Caco-2 (cell line): ENCODE results near the gene CCR2. TPM values are rescaled to one million over a fixed set of nuclear protein-coding genes. Genes with fewer than 3 reads are reported as not detected.

Experiments
- BruUV-seq: library from RNA; stranded (reverse); fragments of 400-500 nt; replicated peaks from 2 replicates; lab custom pipeline; 2021; lab: Mats Ljungman, UMichigan
- CTCF ChIA-PET: fragments of 300-600 bp; sonication (Branson Sonifier 250); formaldehyde crosslinking; loops from one replicate; lab custom pipeline; 2022; ENCODE audit warnings: antibody characterized with exemption; lab: Charles Lee
- POLR2A ChIA-PET: fragments of 300-600 bp; sonication (Branson Sonifier 250); formaldehyde crosslinking; loops from one replicate; lab custom pipeline; 2022; ENCODE audit warnings: antibody characterized with exemption; lab: Charles Lee
- DNase-seq, 2 experiments: peaks; one replicate each; pipeline versions ENCODE4 v3.0.0 to v3.0.0-alpha.2; 2020 to 2022
- H3K27me3 ChIP-seq: replicated peaks from 2 replicates; pipeline ENCODE4 v1.6.0; 2011; ENCODE audit warnings: low read length; ENCODE audit not compliant: control insufficient read depth, insufficient read depth
- H3K36me3 ChIP-seq: 2 replicates; pipeline ENCODE4 v1.5.1; 2011; ENCODE audit warnings: low read length; ENCODE audit not compliant: control insufficient read depth, insufficient read depth
- H3K4me1 ChIP-seq: fragments of 250-450 bp; sonication (Bioruptor Pico); 2 replicates; pipeline ENCODE4 v1.5.1; 2020; ENCODE audit warnings: mild to moderate bottlenecking
- H3K4me3 ChIP-seq: 2 replicates; pipeline ENCODE4 v1.5.1; 2011; ENCODE audit warnings: low read depth, mild to moderate bottlenecking, control low read depth, low read length
- H3K9me3 ChIP-seq: fragments of 250-450 bp; sonication (Bioruptor Pico); 2 replicates; pipeline ENCODE4 v1.5.1; 2020; ENCODE audit warnings: mild to moderate bottlenecking, moderate library complexity
- H3K27ac Mint-ChIP-seq: one replicate; pipeline ENCODE4 v1.8.0; 2022; ENCODE audit warnings: mixed read lengths; ENCODE audit not compliant: unreplicated experiment
- H3K27me3 Mint-ChIP-seq: one replicate; pipeline ENCODE4 v1.8.0; 2022; ENCODE audit warnings: mixed read lengths; ENCODE audit not compliant: insufficient read depth, unreplicated experiment
- H3K36me3 Mint-ChIP-seq: one replicate; pipeline ENCODE4 v1.8.0; 2022; ENCODE audit warnings: mild to moderate bottlenecking, mixed read lengths; ENCODE audit not compliant: insufficient read depth, unreplicated experiment
- H3K4me1 Mint-ChIP-seq: one replicate; pipeline ENCODE4 v1.8.0; 2022; ENCODE audit warnings: low read depth, mixed read lengths; ENCODE audit not compliant: unreplicated experiment
- H3K4me3 Mint-ChIP-seq: one replicate; pipeline ENCODE4 v1.8.0; 2022; ENCODE audit warnings: mild to moderate bottlenecking, moderate library complexity, mixed read lengths; ENCODE audit not compliant: unreplicated experiment
- H3K9me3 Mint-ChIP-seq: one replicate; pipeline ENCODE4 v1.8.0; 2022; ENCODE audit warnings: mixed read lengths; ENCODE audit not compliant: unreplicated experiment
- intact Hi-C: fragments of 100-400 bp; cut with micrococcal nuclease; formaldehyde crosslinking; loops from one replicate; pipeline ENCODE4 v1.10.0; 2022; ENCODE audit not compliant: unreplicated experiment
- total RNA-seq: library from RNA; stranded (reverse); gene quantifications from 2 replicates; pipeline ENCODE4 v1.2.3, GENCODE V29; 2022
- TF ChIP-seq, protein P1 (sequence below), 2 experiments: fragments of 200-600 bp in 1 of 2; IDR thresholded peaks; 1 replicate in 1 of 2; 2 replicates in 1 of 2; pipeline versions ENCODE4 v1.5.1 to v1.8.0; 2011 to 2022; ENCODE audit warnings: antibody characterized with exemption in 1 of 2, control low read depth in 1 of 2, inconsistent platforms in 1 of 2, low read depth in 1 of 2, low read length in 1 of 2, mild to moderate bottlenecking in 1 of 2, moderate library complexity in 1 of 2; ENCODE audit not compliant: insufficient read depth in 1 of 2, severe bottlenecking in 1 of 2, unreplicated experiment in 1 of 2

Gene CCR2
- total RNA-seq, 1 experiment from 2014 or later = not detected

DNA sequence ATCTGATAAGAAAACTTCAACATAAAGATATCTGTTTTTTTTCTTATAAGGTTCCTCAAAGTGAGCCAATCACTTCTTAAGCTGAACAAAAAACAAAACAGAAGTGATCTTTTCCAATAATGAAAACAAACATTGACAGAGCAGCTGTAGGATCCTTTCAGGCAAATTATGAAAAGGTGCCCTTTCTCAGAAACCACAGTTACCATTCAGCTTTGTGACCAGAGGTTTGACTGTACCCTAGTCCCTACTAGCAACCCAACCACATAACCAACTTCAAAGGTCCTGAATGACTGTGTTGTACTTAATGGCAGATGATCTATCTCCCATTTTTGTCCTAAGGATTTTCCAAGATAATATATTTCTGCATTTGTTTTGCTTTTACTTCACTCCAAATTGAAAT, 39.4 kb upstream of the CCR2 start:
- TF ChIP-seq, protein P1, sequence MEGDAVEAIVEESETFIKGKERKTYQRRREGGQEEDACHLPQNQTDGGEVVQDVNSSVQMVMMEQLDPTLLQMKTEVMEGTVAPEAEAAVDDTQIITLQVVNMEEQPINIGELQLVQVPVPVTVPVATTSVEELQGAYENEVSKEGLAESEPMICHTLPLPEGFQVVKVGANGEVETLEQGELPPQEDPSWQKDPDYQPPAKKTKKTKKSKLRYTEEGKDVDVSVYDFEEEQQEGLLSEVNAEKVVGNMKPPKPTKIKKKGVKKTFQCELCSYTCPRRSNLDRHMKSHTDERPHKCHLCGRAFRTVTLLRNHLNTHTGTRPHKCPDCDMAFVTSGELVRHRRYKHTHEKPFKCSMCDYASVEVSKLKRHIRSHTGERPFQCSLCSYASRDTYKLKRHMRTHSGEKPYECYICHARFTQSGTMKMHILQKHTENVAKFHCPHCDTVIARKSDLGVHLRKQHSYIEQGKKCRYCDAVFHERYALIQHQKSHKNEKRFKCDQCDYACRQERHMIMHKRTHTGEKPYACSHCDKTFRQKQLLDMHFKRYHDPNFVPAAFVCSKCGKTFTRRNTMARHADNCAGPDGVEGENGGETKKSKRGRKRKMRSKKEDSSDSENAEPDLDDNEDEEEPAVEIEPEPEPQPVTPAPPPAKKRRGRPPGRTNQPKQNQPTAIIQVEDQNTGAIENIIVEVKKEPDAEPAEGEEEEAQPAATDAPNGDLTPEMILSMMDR (IDR thresholded peaks at IDR 0.05; ENCODE audit: insufficient read depth in 1 of 2, low read depth in 1 of 2, low read length in 1 of 2, severe bottlenecking in 1 of 2, unreplicated experiment in 1 of 2) = no peak
- POLR2A ChIA-PET = no interaction called here
- H3K9me3 Mint-ChIP-seq = peaks cover 20% of the 10 kb centered on the region
- H3K4me3 Mint-ChIP-seq = no peak overlapping the region
- no peak for DNase-seq
- Histone ChIP-seq H3K4me1 (no peaks in the 10 kb centered on the region), H3K9me3 (0 out of 2 replicates have a peak, but pooled peaks cover 4% of the 10 kb centered on the region), H3K36me3 (no peaks in the 10 kb centered on the region), H3K27me3 (no peaks in the 10 kb centered on the region), H3K4me3 (no peak overlapping the region)
- H3K4me1 Mint-ChIP-seq = peaks cover 5% of the 10 kb centered on the region
- no peak overlapping the region for H3K27ac Mint-ChIP-seq
- CTCF ChIA-PET = no interaction called here
- no peaks in the 10 kb centered on the region for H3K36me3 Mint-ChIP-seq
- no TSS peak for BruUV-seq
- intact Hi-C loops = no loop called here
- no peaks in the 10 kb centered on the region for H3K27me3 Mint-ChIP-seq

DNA sequence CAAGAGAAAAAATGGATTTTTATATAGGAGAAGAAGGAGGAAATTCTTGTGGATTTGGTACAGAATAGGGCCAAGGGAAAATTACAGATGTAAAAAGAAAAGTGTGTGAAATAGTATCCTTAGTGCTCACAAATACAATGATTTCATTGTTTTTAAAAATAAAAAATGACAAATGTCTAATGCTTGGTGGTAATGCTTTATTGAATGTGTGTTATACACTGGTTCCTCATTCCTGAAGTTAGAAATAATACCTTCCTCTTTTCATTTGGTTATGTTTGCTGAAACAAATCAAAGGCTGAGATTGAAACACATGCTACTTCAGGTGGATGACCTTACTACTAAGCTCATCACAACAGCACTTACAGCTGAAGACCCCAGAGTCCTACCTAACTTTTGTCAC, 37.7 kb upstream of the CCR2 start:
- no peak overlapping the region for H3K4me3 ChIP-seq
- no peaks in the 10 kb centered on the region for H3K36me3 Mint-ChIP-seq
- H3K27me3 Mint-ChIP-seq = no peaks in the 10 kb centered on the region
- no peak overlapping the region for H3K27ac Mint-ChIP-seq
- H3K27me3 ChIP-seq = no peaks in the 10 kb centered on the region
- POLR2A ChIA-PET = no interaction called here
- H3K4me1 ChIP-seq = no peaks in the 10 kb centered on the region
- DNase-seq = no peak
- CTCF ChIA-PET = no interaction called here
- H3K4me1 Mint-ChIP-seq = peaks cover 5% of the 10 kb centered on the region
- H3K9me3 ChIP-seq = 0 out of 2 replicates have a peak, but pooled peaks cover 4% of the 10 kb centered on the region
- intact Hi-C loops = no loop called here
- H3K9me3 Mint-ChIP-seq = peaks cover 20% of the 10 kb centered on the region
- BruUV-seq = no TSS peak
- no peaks in the 10 kb centered on the region for H3K36me3 ChIP-seq
- H3K4me3 Mint-ChIP-seq = no peak overlapping the region
- TF ChIP-seq, protein P1 (IDR thresholded peaks at IDR 0.05; ENCODE audit: insufficient read depth in 1 of 2, low read depth in 1 of 2, low read length in 1 of 2, severe bottlenecking in 1 of 2, unreplicated experiment in 1 of 2) = no peak

DNA sequence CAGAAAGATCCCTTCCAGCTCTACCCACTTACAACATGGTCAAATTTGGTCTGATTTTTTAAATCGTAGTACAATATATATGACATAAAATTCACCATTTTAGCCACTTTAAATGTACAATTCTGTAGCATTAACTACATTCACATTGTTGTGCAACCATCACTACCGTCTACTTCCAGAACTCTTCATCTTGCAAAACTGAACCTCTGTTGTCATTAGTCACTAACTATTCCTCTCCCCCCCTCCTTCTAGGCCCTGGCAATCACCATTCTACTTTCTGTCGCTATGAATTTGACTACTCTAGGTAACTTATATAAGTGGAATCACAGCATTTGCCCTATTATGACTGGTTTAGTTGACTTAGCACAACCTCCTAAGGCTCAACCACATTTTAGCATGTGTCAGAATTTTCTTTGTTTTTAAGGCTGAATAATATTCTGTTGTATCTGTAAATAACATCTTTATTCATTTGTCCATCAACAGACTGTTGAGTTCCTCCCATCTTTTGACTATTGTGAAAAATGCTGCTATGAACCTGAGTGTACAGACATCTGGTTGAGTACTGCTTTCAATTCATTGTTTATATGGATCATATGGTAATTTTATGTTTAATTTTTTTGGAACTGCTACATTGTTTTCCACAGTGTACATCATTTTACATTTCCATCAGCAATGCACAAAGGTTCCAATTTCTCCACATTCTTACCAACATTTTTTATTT, 35.5 kb upstream of the CCR2 start:
- no peak overlapping the region for H3K27ac Mint-ChIP-seq
- TF ChIP-seq, protein P1 (IDR thresholded peaks at IDR 0.05; ENCODE audit: insufficient read depth in 1 of 2, low read depth in 1 of 2, low read length in 1 of 2, severe bottlenecking in 1 of 2, unreplicated experiment in 1 of 2) = no peak
- H3K4me1 Mint-ChIP-seq = peaks cover 5% of the 10 kb centered on the region
- CTCF ChIA-PET = no interaction called here
- H3K4me3 Mint-ChIP-seq = no peak overlapping the region
- no peaks in the 10 kb centered on the region for H3K36me3 ChIP-seq
- no TSS peak for BruUV-seq
- peaks cover 24% of the 10 kb centered on the region for H3K9me3 Mint-ChIP-seq
- POLR2A ChIA-PET = no interaction called here
- no peaks in the 10 kb centered on the region for H3K27me3 Mint-ChIP-seq
- H3K9me3 ChIP-seq = 0 out of 2 replicates have a peak, but pooled peaks cover 4% of the 10 kb centered on the region
- no peak for DNase-seq
- no peak overlapping the region for H3K4me3 ChIP-seq
- H3K27me3 ChIP-seq = no peaks in the 10 kb centered on the region
- H3K36me3 Mint-ChIP-seq = no peaks in the 10 kb centered on the region
- intact Hi-C loops = no loop called here
- H3K4me1 ChIP-seq = no peaks in the 10 kb centered on the region
